Astrocyte (in vitro differentiated cells and primary cell): ENCODE data around the gene LYG2. TPM values are rescaled to one million over a fixed set of nuclear protein-coding genes. Genes with fewer than 3 reads are reported as not detected.
"Not testable (repeated sequence)": the region's sequence is repeated elsewhere in the genome, so short reads cannot be mapped to it uniquely, and the experiment has no call there.

Experiments used
- DNase-seq: peaks from one replicate; pipeline ENCODE4 v3.0.0-alpha.2; 2010; ENCODE audit warnings: low read depth
- FAIRE-seq: peaks from 2 replicates; lab custom pipeline; 2011; peaks lifted over from hg19 to GRCh38; lab: Jason Lieb, UNC
- H2AFZ ChIP-seq: 2 replicates; pipeline ENCODE4 v1.6.0; 2012; ENCODE audit warnings: low read depth, low read length, inconsistent platforms
- H3K27ac ChIP-seq: 2 replicates; pipeline ENCODE4 v1.5.1; 2011; ENCODE audit warnings: low read depth, low read length, inconsistent platforms
- H3K27me3 ChIP-seq: 2 replicates; pipeline ENCODE4 v1.6.0; 2011; ENCODE audit warnings: low read length, inconsistent platforms; ENCODE audit not compliant: insufficient read depth
- H3K36me3 ChIP-seq: 2 replicates; pipeline ENCODE4 v1.5.1; 2011; ENCODE audit warnings: low read length, inconsistent platforms; ENCODE audit not compliant: insufficient read depth
- H3K4me1 ChIP-seq: 2 replicates; pipeline ENCODE4 v1.5.1; 2011; ENCODE audit warnings: low read length, inconsistent platforms; ENCODE audit not compliant: insufficient read depth
- H3K4me2 ChIP-seq: 2 replicates; pipeline ENCODE4 v1.6.0; 2012; ENCODE audit warnings: low read length, inconsistent platforms
- H3K4me3 ChIP-seq: 2 replicates; pipeline ENCODE4 v1.5.1; 2011; ENCODE audit warnings: low read depth, mild to moderate bottlenecking, low read length, inconsistent platforms; ENCODE audit not compliant: insufficient read depth
- H3K79me2 ChIP-seq: 2 replicates; pipeline ENCODE4 v1.6.0; 2012; ENCODE audit warnings: mild to moderate bottlenecking, low read length, inconsistent platforms; ENCODE audit not compliant: insufficient read depth
- H3K9ac ChIP-seq: 2 replicates; pipeline ENCODE4 v1.6.0; 2012; ENCODE audit warnings: mild to moderate bottlenecking, low read length, inconsistent platforms
- H3K9me3 ChIP-seq: 2 replicates; pipeline ENCODE4 v1.5.1; 2012; ENCODE audit warnings: low read depth, mild to moderate bottlenecking, low read length, inconsistent platforms; ENCODE audit not compliant: insufficient read depth
- H4K20me1 ChIP-seq: 2 replicates; pipeline ENCODE4 v1.6.0; 2012; ENCODE audit warnings: low read length, inconsistent platforms; ENCODE audit not compliant: insufficient read depth
- H3K27ac Mint-ChIP-seq: one replicate; pipeline ENCODE4 v1.8.0; 2021; ENCODE audit warnings: mild to moderate bottlenecking, mixed read lengths; ENCODE audit not compliant: unreplicated experiment
- H3K27me3 Mint-ChIP-seq: one replicate; pipeline ENCODE4 v1.8.0; 2021; ENCODE audit warnings: low read depth, mixed read lengths; ENCODE audit not compliant: unreplicated experiment
- H3K36me3 Mint-ChIP-seq: one replicate; pipeline ENCODE4 v1.8.0; 2021; ENCODE audit warnings: low read depth, mixed read lengths; ENCODE audit not compliant: unreplicated experiment
- H3K4me1 Mint-ChIP-seq: one replicate; pipeline ENCODE4 v1.8.0; 2021; ENCODE audit warnings: low read depth, mixed read lengths; ENCODE audit not compliant: unreplicated experiment
- H3K4me3 Mint-ChIP-seq: one replicate; pipeline ENCODE4 v1.8.0; 2021; ENCODE audit warnings: mild to moderate bottlenecking, moderate library complexity, mixed read lengths; ENCODE audit not compliant: unreplicated experiment
- H3K9me3 Mint-ChIP-seq: one replicate; pipeline ENCODE4 v1.8.0; 2021; ENCODE audit warnings: mild to moderate bottlenecking, mixed read lengths; ENCODE audit not compliant: unreplicated experiment
- CTCF ChIP-seq: IDR thresholded peaks from 2 replicates; pipeline ENCODE4 v1.5.1; 2011; ENCODE audit warnings: low read depth, mild to moderate bottlenecking, inconsistent platforms, low read length, moderate library complexity; ENCODE audit not compliant: insufficient read depth
- EZH2 ChIP-seq: IDR thresholded peaks from 2 replicates; pipeline ENCODE4 v1.6.1; 2012; ENCODE audit warnings: mild to moderate bottlenecking, low read length, inconsistent platforms; ENCODE audit not compliant: insufficient read depth
- total RNA-seq: library from RNA; stranded (reverse); gene quantifications from 2 replicates; pipeline ENCODE4 v1.2.1, GENCODE V29; 2021

The LYG2 gene
- total RNA-seq, 1 donor from 2014 or later: not detected

GRCh38 chr2:99198103-99198841, 57.2 kb downstream of the LYG2 start:
- no peak overlapping the region for H3K27ac Mint-ChIP-seq
- TF ChIP-seq CTCF (no peak), EZH2 (no peak)
- H3K9me3 ChIP-seq: no peaks in the 10 kb centered on the region
- DNase-seq (no peak), FAIRE-seq (no peak)
- H3K36me3 Mint-ChIP-seq: peaks cover 9% of the 10 kb centered on the region
- no peaks in the 10 kb centered on the region for H3K9me3 Mint-ChIP-seq
- no peaks in the 10 kb centered on the region for H3K27me3 ChIP-seq
- H3K4me3 Mint-ChIP-seq: no peak overlapping the region
- no peaks in the 10 kb centered on the region for H3K4me1 ChIP-seq
- no peaks in the 10 kb centered on the region for H3K4me1 Mint-ChIP-seq
- H3K4me2 ChIP-seq: no peak overlapping the region
- no peak overlapping the region for H3K27ac ChIP-seq
- H3K9ac ChIP-seq: no peak overlapping the region
- no peaks in the 10 kb centered on the region for H4K20me1 ChIP-seq
- H3K4me3 ChIP-seq: no peak overlapping the region
- no peak overlapping the region for H2AFZ ChIP-seq
- H3K79me2 ChIP-seq: no peaks in the 10 kb centered on the region
- peaks cover 19% of the 10 kb centered on the region for H3K36me3 ChIP-seq
- H3K27me3 Mint-ChIP-seq: no peaks in the 10 kb centered on the region

GRCh38 chr2:99192364-99192763, 63.1 kb downstream of the LYG2 start:
- not testable (repeated sequence) for H3K9ac ChIP-seq, H3K27me3 Mint-ChIP-seq, H3K27me3 ChIP-seq, H3K9me3 Mint-ChIP-seq, H3K9me3 ChIP-seq, H3K27ac Mint-ChIP-seq, DNase-seq, H3K4me1 Mint-ChIP-seq, H3K4me3 ChIP-seq, H3K27ac ChIP-seq, FAIRE-seq, H2AFZ ChIP-seq, H3K4me1 ChIP-seq, H3K4me2 ChIP-seq, H3K4me3 Mint-ChIP-seq
- H3K36me3 Mint-ChIP-seq: peaks cover 12% of the 10 kb centered on the region
- Histone ChIP-seq H3K36me3 (peaks cover 22% of the 10 kb centered on the region), H3K79me2 (peaks cover 25% of the 10 kb centered on the region), H4K20me1 (peaks cover 10% of the 10 kb centered on the region)

Other genes starting within 250 kb of the LYG2 start
- gene C2orf15, start 114.0 kb downstream of the LYG2 start, total RNA-seq: 0.59 and 0.60 TPM in 2 replicates
- gene TSGA10, start 100.7 kb downstream of the LYG2 start, total RNA-seq: 2.4 and 3.9 TPM in 2 replicates
- gene LIPT1, start 100.7 kb downstream of the LYG2 start, total RNA-seq: 3.4 and 3.9 TPM in 2 replicates
- gene MITD1, start 74.6 kb downstream of the LYG2 start, total RNA-seq: 16.7 and 20.9 TPM in 2 replicates
- 29.8 and 31.9 TPM in 2 replicates for gene MRPL30, start 74.5 kb downstream of the LYG2 start, total RNA-seq
- gene LYG1, start 45.5 kb upstream of the LYG2 start, total RNA-seq: 1.1 and 1.3 TPM in 2 replicates
- gene TXNDC9, start 80.7 kb upstream of the LYG2 start, total RNA-seq: 42.8 and 48.3 TPM in 2 replicates
- gene EIF5B, start 81.7 kb upstream of the LYG2 start, total RNA-seq: 60.2 and 65.6 TPM in 2 replicates
- 24.4 and 26.1 TPM in 2 replicates for gene REV1, start 234.4 kb upstream of the LYG2 start, total RNA-seq